Measurements from ENCODE around the gene PTPN13.

The PTPN13 gene

GRCh38 chr4:86819561-86819960 is 225.4 kb downstream of the PTPN13 start:
- no peak for DNase-seq

DNA sequence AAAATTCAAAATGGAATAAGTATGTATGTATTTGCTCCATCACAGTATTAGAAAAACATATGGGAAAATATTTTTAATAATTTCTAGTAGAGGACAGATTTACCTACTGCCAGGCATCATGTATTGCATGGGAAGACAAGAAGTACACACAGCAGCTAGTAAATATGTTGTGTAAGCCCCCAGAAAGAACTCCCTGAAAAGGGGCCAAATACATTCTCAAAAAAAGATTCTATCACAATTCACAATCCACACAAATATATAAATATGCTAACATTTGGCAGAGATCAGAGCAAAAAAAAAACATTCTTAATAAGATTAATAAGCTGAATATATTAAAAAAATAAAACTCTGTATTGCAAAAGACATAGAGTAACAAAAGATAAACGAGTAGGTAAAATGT is 227.0 kb downstream of the PTPN13 start:
- DNase-seq, result no peak

GRCh38 chr4:86822136-86822535 is 228.0 kb downstream of the PTPN13 start:
- DNase-seq, result no peak

DNA sequence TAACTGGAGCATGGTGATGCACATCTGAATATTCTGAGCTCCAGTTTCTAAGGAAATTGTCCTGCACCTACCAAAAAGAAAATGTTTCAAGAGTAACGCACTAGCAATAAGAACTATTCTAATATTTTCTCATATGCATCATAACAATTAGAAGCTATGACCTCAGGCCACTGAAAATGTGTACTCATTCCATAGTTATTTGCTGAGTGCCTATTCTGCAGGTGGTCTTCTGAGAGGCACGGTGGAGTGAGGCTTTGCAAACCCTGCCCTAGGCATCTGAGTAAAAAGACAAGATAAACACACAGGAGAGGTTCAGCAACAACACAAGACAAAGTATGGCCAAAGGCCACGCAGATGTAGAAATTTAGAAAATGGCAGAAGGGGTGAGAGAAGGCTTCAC is 231.4 kb downstream of the PTPN13 start:
- DNase-seq, result no peak

GRCh38 chr4:86831262-86832130 is 237.4 kb downstream of the PTPN13 start:
- DNase-seq, result peak in 3 of 4 experiments; percentile 12 to 30 (median 12)

- DNase-seq, result no peak
Observed at GRCh38 chr4:86833615-86834014, 239.5 kb downstream of the PTPN13 start.

- no peak for DNase-seq
Observed at GRCh38 chr4:86834901-86835300, 240.8 kb downstream of the PTPN13 start.

GRCh38 chr4:86835677-86836076 is 241.6 kb downstream of the PTPN13 start:
- no peak for DNase-seq

DNA sequence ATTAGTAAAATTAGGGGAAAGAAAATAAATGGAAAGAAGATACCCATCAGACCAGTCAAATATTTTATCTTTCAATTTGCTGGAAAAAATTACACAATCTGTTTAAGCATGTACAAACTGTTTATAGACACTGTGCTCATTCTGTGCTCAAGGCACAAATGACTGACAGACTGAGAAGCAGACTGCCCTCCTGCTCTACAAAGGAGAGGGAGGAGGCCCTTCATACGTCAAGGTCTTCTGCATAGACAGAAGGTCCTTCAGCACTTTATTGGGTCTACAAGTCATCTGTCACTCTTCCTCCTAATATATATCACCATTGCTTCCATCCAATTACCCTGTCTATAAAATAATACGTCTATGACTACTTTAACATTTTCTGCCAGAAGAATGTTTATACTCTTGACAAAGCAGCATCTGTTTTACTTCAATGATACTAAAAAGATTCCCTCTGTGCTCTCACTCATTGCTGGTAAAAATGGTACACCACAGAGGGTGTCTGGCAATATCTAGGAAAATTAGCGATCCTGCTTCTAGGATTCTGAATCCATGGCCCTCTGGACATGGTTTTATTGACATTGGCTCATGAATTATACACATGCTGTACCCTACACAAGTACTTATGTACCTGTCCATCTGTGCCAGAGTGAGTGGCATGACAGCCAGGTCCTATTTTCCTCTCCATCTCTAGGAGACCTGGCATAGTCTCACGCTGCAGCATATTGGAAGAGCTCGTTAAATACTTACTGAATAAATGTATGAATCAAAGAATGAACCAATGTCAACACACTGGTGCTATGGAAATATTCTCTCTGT is 243.8 kb downstream of the PTPN13 start:
- DNase-seq, result no peak

DNA sequence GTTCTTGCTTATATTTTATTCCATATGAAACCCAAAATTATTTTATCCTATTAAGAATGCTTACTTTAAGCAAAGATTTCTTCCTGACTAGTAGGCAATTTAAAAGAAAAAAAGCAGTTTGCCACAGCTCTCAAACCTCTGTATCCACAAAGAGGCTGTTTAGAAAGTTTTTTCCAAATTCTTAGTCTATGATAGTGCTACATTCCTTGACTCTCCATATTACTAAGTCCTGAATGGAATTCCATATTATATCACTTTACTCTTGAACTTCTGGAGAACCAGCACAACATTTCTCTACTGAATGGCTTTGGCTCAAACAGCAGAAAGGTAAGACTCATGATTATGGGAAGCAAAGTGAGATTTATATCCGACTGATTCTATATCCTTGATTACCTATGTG is 246.7 kb downstream of the PTPN13 start:
- DNase-seq, result no peak

DNA sequence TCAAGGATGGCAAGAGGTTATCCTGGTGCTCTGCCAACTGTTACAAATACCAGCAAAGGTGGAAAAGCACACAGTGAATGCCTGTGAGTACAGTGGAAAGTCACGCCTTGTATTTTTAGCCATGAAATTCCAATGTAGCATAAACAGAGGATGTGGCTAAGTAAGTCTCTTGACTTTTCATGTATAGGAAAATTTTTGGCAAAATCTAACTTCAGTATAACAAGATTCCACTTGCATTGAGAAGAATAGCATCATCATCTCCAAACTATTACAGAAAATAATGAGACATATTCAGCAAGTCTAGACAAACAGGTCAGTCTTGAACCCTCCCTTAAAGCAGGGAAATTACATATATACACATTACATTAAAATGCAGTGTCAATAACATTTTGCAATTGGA is 247.2 kb downstream of the PTPN13 start:
- no peak for DNase-seq

- DNase-seq, result peak; percentile 20 to 38 (median 27)
Observed at GRCh38 chr4:86845593-86845992, 251.5 kb downstream of the PTPN13 start.

- DNase-seq, result no peak
Observed at GRCh38 chr4:86846921-86847320, 252.8 kb downstream of the PTPN13 start.

DNA sequence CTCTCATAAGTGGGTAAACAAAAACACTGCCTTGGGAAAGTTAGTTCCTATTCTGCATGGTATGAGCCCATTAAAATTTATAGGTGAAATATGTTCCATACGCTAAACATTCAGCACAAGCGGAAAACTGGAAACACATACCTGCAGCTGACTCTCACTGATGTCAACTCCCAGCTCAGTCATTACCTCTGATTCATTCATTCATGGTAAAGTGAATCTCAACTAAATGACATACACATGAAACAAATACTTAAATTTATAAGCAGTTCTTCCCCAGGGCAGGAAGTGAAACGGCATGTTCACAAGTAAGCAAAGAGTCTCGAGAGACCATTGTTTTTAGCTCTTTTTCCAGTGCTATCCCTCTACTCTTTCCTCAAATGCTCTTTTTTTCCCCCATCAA is 253.5 kb downstream of the PTPN13 start:
- DNase-seq, result no peak

GRCh38 chr4:86848136-86848535 is 254.0 kb downstream of the PTPN13 start:
- DNase-seq, result no peak

DNA sequence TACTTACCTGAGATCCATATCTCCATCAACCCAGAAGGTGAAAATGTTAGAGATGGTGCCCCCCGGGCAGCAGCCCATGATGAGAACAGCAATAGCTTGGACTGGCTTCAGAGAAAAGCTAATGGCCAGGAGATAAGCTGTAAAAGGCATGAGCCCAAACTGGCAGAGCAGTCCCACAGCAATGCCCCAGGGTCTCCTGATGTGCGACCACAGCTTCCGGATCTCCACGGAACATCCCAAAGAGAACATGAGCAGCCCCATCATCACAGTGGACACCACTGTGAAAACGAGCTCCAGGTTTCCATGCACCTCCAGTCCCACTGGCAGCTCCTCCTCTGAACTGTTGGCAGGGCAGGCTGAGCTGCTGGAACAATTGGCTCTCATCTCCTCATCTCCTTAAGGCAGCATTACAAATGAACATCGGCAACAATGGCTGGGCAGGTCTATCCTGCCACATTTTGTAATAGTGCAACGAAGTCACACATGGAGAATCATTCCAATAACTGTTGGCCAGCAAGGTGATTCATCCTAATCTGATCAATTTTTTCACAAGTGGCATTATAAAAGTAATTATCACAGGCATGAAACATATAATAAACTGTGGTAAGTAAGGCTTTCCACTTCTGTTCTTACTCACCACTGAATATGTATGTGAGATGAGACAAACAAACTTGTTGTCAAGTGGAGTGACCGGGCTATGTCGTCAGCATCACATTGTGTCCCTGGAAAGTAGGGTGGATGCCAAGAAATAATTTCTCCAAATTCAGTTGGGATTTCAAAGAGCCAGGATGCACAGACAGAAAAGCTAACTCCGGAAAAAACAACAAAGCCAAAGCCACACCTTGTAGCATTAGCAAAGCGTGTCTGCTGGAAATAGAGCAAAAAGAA is 254.9 kb downstream of the PTPN13 start, which contains the start of gene SLC10A6:
Gene SLC10A6 (minus strand): TSS at position 653 of the 888 bp plus-strand sequence. CDS start 269 bp downstream, at position 384.
- no peak for DNase-seq

GRCh38 chr4:86853209-86853608 is 259.1 kb downstream of the PTPN13 start:
- no peak for DNase-seq

DNA sequence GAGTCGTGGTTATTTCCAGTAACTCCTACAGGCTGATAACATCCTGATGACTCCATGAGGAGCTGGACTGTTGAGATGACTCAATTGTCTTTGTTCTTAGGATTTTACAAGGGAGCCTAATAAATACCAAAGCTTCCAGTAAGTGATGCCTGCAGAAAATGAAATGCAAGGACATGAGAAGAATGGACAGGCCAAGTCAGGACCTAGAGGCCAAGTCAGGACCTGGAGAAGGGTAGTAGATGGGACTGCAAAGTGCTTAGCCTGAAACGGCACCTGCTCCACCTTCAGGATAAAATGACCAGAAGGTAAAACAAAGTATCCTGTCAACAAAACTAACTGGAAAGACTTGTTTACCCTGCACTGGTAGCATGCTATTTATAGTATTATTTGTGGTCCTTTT is 261.5 kb downstream of the PTPN13 start:
- peak in 1 of 4 experiments; percentile 6 for DNase-seq

DNA sequence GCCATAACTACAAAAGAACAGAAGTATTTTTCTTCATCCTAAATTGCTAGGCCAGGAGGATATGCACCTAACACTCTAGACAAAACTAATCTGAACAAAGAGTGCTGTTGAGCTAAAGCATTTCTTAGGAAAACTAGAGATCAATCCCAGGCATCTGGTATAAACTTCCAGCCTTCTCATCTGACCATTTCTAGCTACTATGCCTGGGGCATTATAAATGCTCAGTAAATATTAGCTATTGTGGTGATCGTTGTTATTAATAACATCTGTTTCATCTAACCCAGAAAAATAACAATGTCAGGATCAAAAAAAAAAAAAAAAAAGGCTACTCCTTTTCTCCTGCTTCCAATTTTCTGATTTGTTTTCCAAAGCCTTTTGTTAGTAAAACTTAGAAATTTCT is 262.8 kb downstream of the PTPN13 start:
- DNase-seq, result no peak

DNA sequence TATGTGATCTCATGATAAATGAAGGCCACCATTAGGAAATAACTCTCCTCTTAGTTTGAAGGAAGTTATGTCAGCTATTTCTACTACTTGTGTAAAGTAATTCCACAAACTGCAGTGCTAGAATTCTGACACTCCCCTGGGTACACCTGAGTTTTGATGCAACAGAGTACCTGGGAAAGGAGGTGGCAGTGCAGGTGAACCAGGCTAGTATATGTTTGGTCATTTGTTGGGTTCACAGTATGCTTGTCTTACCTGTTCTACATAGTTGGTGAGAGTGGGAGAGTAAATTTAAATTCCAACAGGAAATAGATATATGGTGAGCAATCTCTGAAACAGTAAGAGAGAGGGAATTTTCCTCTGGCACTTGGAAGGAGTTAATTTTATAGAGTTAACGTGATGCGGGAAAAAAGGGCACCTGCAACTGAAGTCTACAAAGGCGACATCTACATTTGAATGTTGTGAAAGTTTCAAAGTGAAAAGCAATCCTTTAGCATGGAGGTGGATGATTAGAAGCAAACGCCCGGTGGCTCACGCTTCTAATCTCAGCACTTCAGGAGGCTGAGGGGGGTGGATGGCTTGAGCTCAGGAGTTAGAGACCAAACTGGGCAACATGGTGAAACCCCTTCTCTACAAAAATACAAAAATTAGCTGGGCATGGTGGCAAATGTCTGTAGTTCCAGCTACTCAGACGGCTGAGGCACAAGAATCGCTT is 263.4 kb downstream of the PTPN13 start:
- no peak for DNase-seq

Data from suppressor macrophage (primary cell).